Parietal lobe (tissue), 2 donors: ENCODE data around the gene GABPB2. TPM values are rescaled to one million over a fixed set of nuclear protein-coding genes. Genes with fewer than 3 reads are reported as not detected.

Experiments
- small RNA-seq: library from RNA; depleted of rRNA; stranded (forward); fragments of <200 nt; gene quantifications from one replicate; pipeline ENCODE3, GENCODE V24; 2014; ENCODE audit warnings: low replicate concordance
- total RNA-seq: library from RNA; depleted of rRNA; stranded (reverse); fragments of >200 nt; gene quantifications from one replicate; pipeline ENCODE4 v1.2.3, GENCODE V29; 2014

Gene GABPB2
- 13.8 TPM for total RNA-seq

DNA sequence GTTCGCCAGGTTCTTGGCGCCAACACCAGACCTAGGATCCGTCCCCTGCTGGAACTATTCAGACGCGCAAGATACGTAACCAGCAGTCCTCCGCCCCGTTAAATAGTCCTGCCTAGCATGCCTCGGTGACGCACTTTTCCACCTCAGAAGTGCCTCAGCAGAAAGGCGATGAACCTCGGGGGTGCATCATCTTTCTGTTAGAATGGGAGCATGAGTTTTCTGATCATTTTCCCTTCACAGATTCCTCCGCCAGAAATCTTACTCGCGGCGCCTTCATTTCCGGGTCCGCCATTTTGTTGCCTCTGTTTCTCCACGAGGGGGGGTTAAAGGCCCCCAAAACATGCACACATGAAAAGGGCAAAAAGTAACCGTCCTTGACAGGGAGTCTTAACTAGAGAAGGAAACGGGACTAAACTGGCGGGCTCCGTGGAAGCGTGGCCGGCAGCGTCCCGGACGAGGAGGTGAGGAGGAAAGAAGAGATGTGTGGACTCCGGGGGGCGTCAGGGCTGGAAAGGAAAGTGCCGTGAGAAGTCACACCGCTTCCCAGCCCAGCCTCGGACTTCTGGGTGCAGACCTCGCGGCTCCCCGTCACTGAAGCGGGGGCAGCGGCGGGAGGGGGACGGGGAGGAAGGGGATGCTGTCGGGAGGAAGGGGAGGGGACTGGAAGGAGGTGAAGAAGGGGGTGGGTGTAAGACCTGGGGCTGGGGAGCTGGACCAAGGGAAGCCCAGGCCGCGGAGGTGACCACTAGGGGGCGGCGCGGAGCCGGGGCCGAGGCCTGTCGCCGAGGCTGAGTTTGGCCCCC is at the start of gene GABPB2:
GABPB2 (plus strand) TSS at position 288 of the 803 bp plus-strand sequence. CDS start 17,429 bp downstream, outside the sequence.

DNA sequence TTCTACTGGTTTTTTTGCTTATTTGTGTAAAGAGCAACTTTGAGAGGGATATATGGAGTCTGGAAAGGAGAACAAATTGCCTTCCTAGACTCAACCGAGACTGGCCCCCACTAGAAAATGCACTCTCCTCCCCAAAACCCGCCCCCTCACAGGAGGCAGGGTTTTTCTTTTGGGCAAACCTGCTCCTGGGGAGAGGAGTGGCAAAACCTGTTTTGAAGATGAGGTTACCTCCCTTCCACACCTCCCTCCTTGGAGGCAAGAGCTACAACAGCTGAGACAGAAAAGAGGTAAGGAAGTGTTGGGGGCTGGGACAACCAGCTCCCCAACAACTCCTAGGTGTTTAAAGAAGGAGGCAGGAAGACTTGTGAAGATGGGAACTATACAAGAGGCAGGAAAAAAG is 34.2 kb upstream of the GABPB2 start, which contains the start of gene BNIPL:
BNIPL (plus strand) TSS at position 231 of the 400 bp plus-strand sequence; CDS start at position 371, 140 bp downstream.

DNA sequence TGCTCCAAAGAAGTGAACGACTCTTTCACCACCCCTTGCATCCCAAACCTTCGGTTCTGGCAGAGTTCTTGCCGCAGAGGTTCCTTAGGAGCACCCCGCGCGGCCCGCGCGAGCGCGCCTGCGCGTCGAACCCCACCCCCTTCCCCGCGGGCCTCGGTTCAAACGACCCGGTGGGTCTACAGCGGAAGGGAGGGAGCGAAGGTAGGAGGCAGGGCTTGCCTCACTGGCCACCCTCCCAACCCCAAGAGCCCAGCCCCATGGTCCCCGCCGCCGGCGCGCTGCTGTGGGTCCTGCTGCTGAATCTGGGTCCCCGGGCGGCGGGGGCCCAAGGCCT is 23.0 kb upstream of the GABPB2 start, which contains the start of gene C1orf56:
C1orf56 (plus strand) TSS at position 161 of the 334 bp plus-strand sequence; CDS start at position 258, 97 bp downstream.

DNA sequence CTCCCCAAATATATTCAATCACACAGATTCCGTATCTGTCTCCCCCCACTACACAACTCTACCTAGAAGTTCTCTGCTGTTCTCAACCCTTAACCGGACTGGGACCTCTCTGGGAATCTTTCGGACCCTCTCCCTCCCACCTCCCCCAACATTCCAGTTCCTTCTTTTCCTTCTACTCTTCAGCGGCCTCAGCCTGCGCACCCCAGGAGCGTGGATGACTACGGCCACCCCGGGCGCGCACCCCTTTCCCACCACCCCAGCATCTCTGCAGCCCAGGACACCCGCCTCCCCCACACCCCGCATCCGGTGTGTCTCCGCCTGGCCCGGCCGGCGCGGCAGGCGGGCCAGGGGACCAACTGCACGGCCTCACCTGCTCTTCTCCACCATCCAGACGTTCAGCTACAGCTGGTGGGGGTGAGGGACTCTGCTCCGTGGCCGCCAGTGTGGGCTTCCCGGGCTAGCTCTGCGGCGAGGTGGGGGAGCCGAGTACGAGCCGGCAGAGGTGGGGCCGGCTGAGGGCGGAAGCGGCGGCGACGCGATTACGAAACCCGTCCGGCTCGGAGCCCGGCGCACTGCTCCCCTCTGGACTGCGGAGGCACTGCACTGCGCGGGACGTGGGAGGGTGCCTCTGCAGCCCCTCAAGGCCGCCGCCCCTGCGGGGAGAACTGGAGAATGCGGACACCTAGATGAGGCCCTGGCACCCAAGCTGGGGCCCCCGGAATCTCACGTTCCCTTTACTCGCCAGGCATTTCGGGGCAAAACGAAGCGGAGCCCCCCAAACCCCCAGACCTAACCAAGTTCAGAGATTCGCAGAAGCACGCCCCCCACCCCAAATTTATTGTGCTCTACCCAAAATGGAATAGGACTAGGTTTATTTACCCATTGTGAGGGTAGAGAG is 11.2 kb upstream of the GABPB2 start, which contains the start of gene CDC42SE1:
CDC42SE1 (minus strand) TSS at position 514 of the 898 bp plus-strand sequence. CDS start 3,892 bp downstream, outside the sequence.

DNA sequence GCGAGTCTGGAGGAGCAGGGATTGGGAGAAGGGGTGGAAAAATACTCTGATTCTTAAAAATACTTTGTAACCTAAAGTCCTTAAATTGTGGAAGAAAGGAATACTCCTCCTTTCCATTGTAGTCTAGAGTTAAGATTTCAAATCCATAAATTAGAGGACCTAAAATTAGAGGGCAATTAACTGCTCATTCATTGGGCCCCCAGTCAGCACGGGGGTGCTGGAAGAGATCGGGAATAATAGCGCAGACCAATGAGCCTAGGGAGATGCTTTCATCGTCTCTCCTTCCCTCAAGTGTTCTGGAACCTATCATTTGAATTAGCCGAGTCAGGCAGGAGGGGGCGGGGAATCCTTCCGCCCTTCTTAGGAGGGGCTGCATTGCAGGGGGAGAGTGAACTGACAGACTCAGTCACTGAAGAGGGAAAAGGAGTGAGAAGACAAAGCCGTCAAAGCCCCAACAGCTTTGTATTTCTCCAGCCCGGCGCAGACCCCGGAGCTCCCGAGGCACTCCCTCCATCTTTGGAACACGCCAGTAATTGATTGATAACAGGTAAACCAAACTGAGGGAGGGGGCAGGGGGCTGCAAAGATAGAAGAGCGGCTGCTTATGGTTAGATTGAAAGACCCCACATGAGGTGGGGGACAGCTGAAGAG is 10.4 kb upstream of the GABPB2 start, which contains the start of gene MLLT11:
MLLT11 (plus strand) TSS at position 391 of the 650 bp plus-strand sequence. CDS start 6,828 bp downstream, outside the sequence.

DNA sequence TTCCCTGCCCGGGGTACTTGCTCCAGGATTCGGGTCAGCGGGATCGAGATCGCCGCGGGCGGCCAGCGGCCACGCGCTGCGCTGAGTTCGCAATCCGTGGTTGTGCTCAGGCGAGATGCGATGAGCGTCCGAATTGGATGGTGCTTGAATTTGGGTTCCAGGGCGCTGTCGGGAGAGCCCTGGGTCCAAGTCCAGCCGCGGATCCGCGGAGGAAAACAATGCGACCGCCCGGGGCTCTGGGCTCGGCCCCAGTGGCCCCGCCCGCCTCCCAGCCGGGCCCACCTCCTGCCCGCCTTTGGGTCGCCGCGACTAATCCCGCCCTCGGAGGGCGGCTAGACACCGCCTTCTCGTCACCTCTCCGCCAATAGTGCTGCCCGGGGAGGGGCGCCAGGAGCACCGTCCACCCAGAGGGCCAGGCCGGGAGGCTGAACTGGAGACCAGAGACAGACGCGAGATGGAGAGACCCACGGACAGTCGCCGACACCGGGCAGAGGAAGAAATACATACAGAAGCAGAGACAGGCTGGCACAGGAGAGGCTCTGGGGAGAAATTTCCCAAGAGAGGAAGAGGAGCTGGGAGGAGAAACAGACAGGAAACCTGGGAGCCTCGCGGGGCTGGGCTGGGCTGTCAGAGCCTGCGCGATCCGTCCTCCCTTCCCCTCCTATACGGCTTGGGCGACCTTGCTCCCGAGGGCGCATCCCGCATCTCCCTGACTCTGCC is 76.0 kb downstream of the GABPB2 start, which contains the start of gene SEMA6C:
SEMA6C (minus strand) TSS at position 220 of the 720 bp plus-strand sequence. CDS start 4,010 bp downstream, outside the sequence.

DNA sequence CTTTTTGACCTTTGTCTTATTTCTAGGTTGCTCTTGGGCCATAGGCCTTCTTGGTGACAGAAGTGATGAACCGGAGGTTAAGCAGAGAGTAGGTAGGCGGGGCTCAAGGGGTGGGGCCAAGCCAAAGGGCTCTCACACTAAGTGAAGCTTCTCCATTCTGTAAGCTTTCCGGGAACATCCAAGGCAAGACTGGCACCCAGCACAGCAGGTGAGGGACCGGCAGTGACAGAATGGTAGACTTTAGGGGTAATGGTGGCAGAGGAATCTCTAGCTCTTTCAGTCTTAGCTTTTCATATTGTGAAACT is 85.9 kb downstream of the GABPB2 start, which contains the start of gene TNFAIP8L2:
TNFAIP8L2 (plus strand) TSS at position 135 of the 305 bp plus-strand sequence. CDS start 2,049 bp downstream, outside the sequence.

DNA sequence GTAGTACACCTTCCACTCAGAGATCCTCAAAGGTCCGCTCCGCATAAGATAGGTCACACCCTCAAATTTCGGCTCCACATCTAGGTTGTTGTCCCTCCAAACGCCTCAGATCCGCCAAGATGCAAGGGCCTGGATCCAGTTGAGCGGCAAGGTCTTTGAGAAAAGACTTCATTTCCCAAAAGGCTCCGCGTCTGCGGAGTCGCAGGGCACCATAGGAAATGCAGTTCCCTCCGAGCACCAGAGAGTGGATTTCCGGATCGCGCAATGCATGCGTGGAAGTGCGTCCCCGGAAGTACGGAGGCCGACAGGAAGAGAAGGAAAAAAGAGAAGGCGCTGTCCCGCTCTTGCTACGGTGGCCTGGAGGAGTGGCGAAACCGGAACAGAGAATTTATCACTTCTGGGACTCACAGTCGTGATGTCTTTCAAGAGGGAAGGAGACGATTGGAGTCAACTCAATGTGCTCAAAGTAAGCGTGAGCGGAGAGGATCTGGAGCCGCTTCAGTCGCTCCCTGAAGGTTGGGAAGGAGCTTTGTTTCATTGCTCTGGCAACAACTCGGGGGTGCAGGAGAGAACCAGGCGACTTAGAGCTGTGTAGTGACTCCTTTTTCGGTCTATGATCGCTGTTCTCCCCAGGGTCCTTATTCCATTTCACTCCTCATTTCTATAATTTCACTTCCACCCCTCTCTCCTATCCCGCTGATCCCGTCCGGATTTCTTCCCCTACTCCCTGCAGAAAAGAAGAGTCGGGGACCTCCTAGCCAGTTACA is 95.4 kb downstream of the GABPB2 start, which contains the start of the genes LYSMD1 and SCNM1:
LYSMD1 (minus strand) TSS at position 165 of the 767 bp plus-strand sequence. CDS start 644 bp downstream, outside the sequence.
SCNM1 (plus strand) TSS at position 407 of the 767 bp plus-strand sequence; CDS start at position 416, 9 bp downstream.

Small RNAs within 50 kb of the gene (small RNA-seq; reads per million reads assigned to genes)
- gene RNU6-884P = not detected

Other genes starting within 250 kb of the GABPB2 start
- gene ARNT, start 194.2 kb upstream of the GABPB2 start, total RNA-seq = 45.1 TPM
- gene CTXND2, start 183.6 kb upstream of the GABPB2 start, total RNA-seq = not detected
- gene SETDB1, start 144.4 kb upstream of the GABPB2 start, total RNA-seq = 78.3 TPM
- gene CERS2, start 95.9 kb upstream of the GABPB2 start, total RNA-seq = 36.0 TPM
- gene ANXA9, start 88.5 kb upstream of the GABPB2 start, total RNA-seq = not detected
- 14.4 TPM for gene MINDY1, start 63.9 kb upstream of the GABPB2 start, total RNA-seq
- gene PRUNE1, start 62.3 kb upstream of the GABPB2 start, total RNA-seq = 25.0 TPM
- 0.31 TPM for gene BNIPL, start 34.2 kb upstream of the GABPB2 start, total RNA-seq
- 4.1 TPM for gene C1orf56, start 23.0 kb upstream of the GABPB2 start, total RNA-seq
- gene CDC42SE1, start 11.1 kb upstream of the GABPB2 start, total RNA-seq = 44.1 TPM
- 72.9 TPM for gene MLLT11, start 10.4 kb upstream of the GABPB2 start, total RNA-seq
- 40.1 TPM for gene SEMA6C, start 75.9 kb downstream of the GABPB2 start, total RNA-seq
- 0.94 TPM for gene TNFAIP8L2, start 85.9 kb downstream of the GABPB2 start, total RNA-seq
- 17.2 TPM for gene LYSMD1, start 95.1 kb downstream of the GABPB2 start, total RNA-seq
- 23.2 TPM for gene SCNM1, start 95.4 kb downstream of the GABPB2 start, total RNA-seq
- gene TMOD4, start 105.2 kb downstream of the GABPB2 start, total RNA-seq = not detected
- gene VPS72, start 119.4 kb downstream of the GABPB2 start, total RNA-seq = 63.2 TPM
- gene PIP5K1A, start 127.8 kb downstream of the GABPB2 start, total RNA-seq = 95.8 TPM
- 82.3 TPM for gene PSMD4, start 184.0 kb downstream of the GABPB2 start, total RNA-seq
- gene ZNF687, start 211.5 kb downstream of the GABPB2 start, total RNA-seq = 8.8 TPM